ENCODE data around the gene SF1.

The SF1 gene

DNA sequence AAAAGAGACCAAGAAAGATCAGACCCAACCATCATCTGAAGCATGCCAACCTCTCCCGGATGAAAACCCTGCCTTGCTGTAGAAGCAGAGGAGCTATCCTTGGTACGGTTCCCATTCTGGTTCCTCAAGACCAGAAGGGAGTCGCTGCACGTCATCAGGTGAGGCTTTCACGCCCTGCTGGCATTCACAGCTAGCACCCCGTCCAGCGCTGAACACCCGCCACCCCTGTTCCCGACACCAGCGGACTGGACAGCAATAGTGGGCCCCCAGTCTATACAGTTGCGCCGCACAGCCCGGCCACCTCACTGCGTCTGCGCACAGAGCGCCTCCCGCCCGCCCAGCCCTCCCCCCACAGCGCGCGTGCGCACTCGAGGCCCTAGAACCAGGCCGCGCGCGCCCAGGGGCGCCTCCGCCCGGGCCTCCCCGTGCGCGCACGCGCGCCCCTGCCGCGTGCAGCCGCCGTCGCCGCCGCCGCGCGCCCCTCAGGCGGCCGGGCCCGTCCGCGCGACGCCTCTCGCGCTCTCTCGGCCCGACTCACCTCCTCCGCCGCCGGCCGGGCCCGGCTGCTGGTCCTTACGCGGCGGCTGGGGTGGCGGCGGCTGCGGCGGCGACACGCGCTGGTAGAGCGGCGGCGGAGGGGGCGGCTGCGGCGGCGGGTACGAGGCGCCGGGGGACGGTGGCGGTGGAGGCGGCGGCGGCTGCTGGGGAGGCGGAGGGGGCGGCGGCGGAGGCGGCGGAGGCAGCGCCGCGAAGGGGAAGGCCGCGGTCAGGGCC lies 706 bp downstream of the SF1 start:
- no peak for DNase-seq

DNA sequence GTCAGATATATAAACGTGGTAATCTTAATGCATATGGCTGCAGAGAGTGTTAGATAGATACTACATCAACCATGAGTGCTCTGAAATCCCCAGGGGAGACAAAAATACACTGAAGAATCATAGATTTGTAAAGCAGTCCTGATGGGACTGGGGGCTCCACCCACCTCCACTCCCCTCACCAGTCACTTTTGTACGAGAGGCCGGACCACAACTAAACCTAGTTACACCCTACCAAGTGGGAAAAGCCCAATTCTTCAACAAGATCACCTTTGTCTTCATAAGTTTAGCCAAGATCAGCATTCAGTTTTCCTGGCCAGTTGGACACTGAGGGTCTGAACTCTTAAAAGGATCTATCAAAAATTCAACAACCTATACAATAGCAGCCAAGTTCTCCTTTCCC lies 1.5 kb downstream of the SF1 start:
- DNase-seq: no peak

DNA sequence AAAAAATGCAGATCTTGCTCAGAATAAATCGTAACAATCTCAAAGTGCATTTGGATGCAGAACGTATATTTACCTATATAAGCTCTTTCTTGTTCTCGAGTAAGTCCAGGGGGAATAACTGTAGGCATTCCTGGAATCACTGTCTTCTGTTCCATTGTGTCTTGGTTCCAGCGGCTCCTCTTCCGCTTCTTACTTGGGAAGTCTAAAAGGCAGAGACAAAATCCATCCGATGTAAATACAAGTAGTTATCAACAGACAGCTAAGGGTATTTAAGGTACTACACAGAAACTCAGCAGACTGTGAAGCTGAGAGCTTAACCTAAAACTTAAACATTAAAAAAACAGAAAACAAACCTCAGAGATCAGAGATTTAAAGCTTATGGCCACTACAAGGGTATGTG lies 1.9 kb downstream of the SF1 start:
- no peak for DNase-seq

DNA sequence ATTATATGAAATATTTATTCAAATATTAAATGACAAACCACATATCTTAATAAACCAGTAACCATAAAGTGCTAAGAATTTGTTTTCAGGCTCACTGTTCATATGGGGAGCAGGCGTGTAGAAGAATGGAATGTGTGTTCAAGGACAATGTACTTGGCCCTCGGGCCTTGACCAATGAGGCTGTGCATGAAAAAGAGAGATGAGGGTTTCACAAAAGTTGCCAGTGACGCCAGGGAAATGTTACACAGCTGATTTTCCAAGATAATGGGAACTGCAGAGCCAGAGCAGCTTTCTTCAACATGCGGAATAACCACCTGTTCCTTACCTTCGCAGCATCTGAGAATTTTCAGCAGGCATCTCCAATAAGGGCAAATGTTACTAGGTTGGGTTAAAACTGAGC lies 4.2 kb downstream of the SF1 start:
- DNase-seq: no peak

DNA sequence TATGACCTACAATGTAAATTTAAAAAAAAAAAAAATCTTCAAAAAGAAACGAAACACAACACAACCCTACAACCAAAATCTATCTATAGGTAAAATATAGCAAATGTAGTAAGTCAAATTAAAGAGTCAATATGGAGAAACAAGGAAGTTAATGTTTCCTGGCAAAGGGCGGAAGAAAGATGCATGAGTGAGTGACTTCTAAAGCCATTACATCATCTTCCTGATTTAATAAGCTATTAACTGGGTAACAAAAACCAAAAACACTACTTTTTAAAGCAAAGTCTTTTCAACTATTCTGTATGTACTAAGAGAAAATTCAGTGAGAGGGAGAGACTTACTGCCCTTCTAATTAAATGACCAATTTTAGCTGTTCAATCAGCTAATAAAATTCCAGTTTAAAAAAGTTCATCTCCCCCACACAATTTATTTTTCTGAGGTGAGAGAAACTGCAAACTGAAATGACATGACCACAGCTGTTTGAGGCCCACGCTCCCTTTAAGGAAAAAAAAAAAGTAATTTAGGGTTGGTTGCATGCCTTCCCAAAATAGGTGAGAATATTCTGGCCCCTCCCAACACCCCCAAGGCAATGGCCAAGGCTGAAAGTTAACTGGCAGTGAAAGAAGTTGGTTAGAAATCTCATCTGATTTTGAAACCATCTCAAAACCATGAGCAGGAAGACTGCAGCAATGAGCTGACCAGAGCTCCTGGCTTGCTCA lies 5.9 kb downstream of the SF1 start:
- DNase-seq: no peak

DNA sequence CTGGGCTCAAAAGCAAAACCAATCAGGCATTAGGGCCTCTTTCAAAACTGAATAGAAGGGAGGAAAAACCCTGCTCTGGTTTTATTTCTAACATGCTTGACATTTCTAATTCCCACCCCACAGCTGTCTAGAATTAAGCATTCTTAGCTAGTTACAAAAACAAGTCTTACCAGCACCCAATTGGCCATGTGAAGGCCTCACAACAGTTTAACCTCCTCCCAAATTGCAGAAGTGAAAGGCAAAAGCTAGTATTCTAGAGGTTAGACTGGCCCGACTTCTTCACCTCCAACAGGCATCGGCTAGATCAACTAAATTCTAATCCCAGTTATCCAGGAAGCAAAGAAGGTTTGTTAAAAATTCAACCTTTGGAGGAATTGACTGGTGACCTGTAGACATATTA lies 6.5 kb downstream of the SF1 start:
- no peak for DNase-seq

GRCh38 chr11:64770120-64770519 lies 8.2 kb downstream of the SF1 start:
- no peak for DNase-seq

- DNase-seq: no peak
Observed at GRCh38 chr11:64769283-64769682, 9.1 kb downstream of the SF1 start.

DNA sequence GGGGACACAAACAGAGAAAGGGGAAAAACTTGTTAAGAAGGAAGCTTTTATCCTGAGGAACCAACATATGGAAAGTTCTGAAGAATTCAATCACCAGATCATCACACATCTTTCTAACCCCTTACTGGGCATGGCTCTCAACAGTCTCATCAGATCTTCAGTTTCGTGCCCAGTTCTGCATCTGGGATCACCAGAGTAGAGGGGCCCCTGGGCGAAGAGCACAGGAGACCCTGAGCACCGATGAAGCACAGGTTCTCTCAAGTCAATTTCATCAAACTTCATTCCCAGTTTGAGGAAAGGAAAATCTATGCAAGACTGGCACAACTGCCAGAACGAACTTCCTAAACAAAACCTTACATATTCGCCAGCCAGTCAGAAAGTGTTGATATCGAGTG lies 10.0 kb downstream of the SF1 start:
- DNase-seq: no peak

- DNase-seq: no peak
Observed at GRCh38 chr11:64767344-64768299, 10.7 kb downstream of the SF1 start.

DNA sequence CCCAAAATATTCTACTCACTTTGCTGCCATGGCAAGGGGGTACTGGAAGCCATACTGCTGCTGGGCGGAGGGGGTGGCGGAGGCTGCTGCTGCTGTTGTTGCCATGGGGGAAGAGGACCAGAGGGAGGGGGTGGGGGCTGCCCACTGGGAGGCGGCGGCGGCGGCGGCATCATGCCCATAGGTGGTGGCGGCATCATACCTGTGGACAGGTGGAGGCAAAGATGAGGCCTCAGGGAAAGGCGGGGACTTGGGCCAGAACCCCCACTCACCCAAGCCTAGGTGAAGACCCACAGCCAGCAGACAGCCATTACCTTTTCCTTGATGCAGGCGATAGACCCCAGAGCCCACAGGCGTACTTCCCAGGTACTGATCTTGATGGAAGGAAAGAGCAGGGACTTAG lies 11.5 kb downstream of the SF1 start:
- no peak for DNase-seq

DNA sequence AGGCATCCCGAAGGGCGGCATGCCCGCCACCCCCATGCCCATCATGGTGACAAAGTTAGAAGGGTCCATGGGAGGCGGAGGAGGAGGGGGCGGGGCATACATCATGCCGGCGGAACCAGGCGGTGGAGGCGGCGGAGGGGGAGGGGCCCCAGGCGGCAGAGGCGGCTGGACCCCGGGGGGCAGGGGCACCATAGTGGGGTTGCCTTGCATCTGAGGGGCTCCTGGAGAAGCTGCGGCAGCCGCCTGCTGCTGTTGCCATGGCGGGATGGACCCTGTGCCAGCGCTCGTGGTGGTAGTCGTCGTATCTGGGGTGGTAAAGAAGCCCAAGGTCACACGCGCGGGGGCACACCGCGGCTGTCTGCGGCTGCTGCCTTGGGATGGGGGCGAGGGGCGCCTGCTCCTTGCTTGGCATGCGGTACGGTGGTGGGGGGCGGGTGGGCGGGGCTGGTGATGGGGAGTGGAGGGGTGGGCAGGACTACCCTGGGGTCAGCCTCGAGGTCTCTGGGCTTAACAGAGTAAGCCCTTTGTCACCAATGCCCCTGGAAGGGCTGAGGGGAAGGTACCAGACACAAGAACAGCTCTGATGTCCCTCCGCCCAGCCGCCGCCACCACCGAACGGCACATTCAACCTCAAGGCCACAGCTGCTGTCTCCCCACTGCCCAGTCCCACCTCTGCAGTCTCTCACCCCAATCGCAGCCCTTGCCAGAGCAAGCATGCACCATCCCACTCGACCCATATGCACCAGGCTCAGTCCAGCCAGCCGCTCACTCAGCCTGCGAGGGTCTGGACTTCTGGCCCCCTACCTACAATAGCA lies 12.3 kb downstream of the SF1 start:
- no peak for DNase-seq

DNA sequence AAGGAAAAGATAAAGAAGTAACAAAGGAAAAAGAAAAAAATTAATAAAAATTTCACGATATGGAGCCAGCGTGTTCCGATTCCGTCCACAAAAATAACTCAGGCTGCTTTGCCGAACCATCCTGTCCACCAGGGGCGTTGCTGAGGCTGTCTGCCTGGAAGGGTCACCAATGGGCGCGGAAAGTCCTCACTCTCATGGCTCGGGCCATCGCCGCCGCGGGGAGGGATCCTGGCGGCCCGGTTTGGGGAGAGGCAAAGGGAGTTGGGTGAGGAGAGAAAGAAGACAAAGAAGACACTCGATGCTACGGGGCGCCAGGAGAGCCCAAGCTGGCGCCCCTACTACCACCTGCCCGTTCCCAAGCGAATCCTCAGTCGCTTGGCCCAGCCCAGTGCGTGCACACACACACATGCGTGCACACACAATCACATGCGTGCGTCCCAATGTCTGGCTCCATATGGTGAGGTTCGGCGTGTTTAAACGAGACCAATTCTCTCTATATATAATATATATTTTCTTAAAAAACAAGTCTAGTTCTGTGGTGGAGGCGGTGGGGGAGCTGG lies 13.0 kb downstream of the SF1 start:
- DNase-seq: no peak

DNA sequence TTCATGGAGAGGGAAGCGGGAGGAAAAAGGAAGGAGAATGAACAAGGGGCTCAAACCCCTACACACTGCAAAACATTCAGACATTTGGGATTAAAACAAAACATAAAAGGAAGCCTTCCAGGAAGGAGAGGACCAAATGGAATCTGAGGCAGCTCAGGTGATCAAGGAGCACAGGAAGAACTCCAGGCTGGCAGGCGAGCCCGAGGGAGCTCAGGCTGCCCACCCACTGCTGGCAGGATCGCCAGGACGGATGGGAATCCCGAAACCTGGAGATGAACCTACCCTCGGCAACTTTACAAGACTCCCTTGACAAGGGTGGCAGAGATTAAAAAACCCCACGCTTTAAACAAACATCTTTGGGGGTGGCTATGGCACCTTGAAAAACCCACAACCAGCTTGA lies 13.6 kb downstream of the SF1 start:
- no peak for DNase-seq

DNA sequence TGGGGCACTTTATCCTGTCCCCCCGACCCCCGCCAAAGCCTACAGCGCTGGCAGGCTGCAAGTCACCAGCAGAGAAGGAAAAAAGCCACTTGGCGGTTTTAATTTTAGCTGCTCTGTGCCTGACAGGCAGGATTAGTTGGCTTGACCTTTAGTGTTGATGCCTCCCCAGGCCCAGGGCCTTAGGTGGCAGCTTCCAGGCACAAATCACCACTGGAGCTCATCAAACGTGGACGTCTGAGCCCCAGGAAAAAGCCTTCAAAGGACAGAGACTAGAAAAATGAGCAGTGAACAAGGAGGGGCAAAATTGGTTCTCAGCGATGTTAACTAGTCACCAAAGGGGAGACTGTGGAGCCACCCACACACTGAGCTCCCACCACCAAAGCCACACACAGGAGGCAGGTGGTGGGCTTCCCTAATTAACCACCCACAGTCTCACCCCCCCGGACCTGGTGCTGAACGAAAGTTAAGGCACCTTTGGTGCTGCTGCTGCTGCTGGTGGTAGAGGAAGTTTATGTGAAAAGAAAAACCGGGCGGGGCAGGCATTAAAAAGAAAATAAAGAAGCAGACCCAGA lies 14.2 kb downstream of the SF1 start:
- no peak for DNase-seq

GRCh38 chr11:64763526-64764039 lies 14.8 kb downstream of the SF1 start:
- no peak for DNase-seq

- DNase-seq: no peak
Observed at GRCh38 chr11:64762674-64763525, 15.4 kb downstream of the SF1 start.

GRCh38 chr11:64762277-64762673 lies 16.1 kb downstream of the SF1 start:
- no peak for DNase-seq

DNA sequence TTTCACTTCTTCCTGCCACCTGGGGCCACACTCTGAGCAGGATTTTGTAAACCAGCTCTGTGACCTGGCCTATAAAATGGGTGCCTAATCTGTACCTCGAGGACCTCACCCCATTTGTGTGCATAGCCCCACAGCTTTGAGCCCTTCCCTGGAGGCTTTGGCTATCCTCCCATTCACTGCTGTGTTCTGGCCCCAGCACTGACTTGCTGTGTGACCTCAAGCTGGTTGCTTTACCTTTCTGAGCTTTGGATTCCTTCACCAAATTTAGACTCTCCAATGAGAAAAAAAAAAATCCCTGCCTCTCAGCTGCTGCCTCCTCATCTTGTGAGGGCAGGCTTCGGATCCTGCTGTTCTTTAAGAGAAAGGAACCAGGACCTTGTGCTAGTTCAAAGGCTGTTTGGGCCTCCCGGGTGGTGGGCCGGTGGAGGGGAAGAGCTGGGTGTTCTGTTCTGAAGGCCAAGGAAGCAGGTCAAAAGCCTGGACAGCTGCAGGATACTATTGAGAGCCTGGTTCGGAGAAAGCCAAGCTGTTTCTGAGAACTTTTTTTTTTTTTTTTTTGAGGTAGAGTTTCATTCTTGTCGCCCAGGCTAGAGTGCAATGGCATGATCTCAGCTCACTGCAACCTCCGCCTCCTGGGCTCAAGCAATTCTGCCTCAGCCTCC lies 17.5 kb downstream of the SF1 start:
- DNase-seq: no peak
